IPS-18a (cell line): Measurements from ENCODE around the gene MC5R.

ENCODE experiments used
- H3K27ac ChIP-seq: one replicate; pipeline ENCODE4 v1.5.1; 2013; ENCODE audit warnings: low read length
- H3K27me3 ChIP-seq: one replicate; pipeline ENCODE4 v1.6.1; 2013; ENCODE audit warnings: mild to moderate bottlenecking, low read length; ENCODE audit not compliant: control insufficient read depth, insufficient read depth
- H3K36me3 ChIP-seq: one replicate; pipeline ENCODE4 v1.6.1; 2013; ENCODE audit warnings: low read depth, low read length; ENCODE audit not compliant: control insufficient read depth
- H3K4me1 ChIP-seq: one replicate; pipeline ENCODE4 v1.6.1; 2013; ENCODE audit warnings: low read depth, low read length; ENCODE audit not compliant: control insufficient read depth
- H3K4me3 ChIP-seq: one replicate; pipeline ENCODE4 v1.5.1; 2013; ENCODE audit warnings: low read length
- H3K9ac ChIP-seq: one replicate; pipeline ENCODE4 v1.6.1; 2013; ENCODE audit warnings: mild to moderate bottlenecking, low read length, moderate library complexity
- H3K9me3 ChIP-seq: one replicate; pipeline ENCODE4 v1.6.1; 2013; ENCODE audit warnings: low read depth, low read length; ENCODE audit not compliant: control insufficient read depth

MC5R gene

DNA sequence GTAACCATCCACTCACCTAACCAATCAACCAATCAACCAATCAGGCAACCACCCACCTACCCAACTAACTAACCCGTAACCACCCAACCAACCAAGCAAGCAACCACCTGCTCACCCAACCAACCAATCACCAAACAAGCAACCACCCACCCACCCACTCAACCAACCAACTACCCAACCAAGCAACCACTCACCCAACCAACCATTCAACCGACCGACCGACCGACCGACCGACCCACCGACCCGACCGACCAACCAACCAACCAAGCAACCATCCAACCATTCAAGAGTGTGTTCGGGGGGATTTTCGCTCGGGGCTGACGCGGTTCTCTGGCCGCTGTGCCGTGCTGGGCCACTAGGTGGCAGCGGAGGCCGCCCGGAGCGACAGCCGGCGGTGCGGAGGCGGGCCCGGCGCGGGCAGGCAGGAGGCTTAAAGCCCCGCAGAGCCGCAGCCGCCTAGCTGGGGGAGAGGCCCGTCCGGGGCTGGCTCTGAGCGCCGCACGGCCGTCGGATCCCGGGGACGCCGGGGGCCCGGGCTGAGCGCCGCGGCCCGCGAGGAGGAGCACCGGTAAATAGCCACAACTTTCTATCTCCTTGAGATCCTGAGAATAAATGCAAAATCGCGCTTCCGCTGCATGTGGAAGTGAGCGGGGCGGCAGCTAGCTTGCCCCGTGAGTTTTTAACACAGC, at the start of gene MC5R:
TSS of gene MC5R (plus strand) at position 443 of the 689 bp plus-strand sequence. CDS start 1,617 bp downstream, outside the sequence.
- Histone ChIP-seq H3K36me3 (no peaks in the 10 kb centered on the region), H3K4me3 (peak within 1 kb of the TSS; percentile 54), H3K9ac (no peak within 1 kb of the TSS), H3K9me3 (no peaks in the 10 kb centered on the region), H3K27ac (no peak within 1 kb of the TSS), H3K27me3 (peaks cover 11% of the 10 kb centered on the region), H3K4me1 (no peaks in the 10 kb centered on the region)

- Histone ChIP-seq H3K27ac (no peak overlapping the region), H3K4me1 (peaks cover 4% of the 10 kb centered on the region), H3K9me3 (no peaks in the 10 kb centered on the region), H3K4me3 (no peak overlapping the region), H3K36me3 (no peaks in the 10 kb centered on the region), H3K27me3 (no peaks in the 10 kb centered on the region), H3K9ac (no peak overlapping the region)
Measured at GRCh38 chr18:13775058-13775457, 48.9 kb upstream of the MC5R start.

GRCh38 chr18:13791181-13791580, 32.8 kb upstream of the MC5R start:
- no peaks in the 10 kb centered on the region for H3K36me3 ChIP-seq
- no peak overlapping the region for H3K4me3 ChIP-seq
- H3K27me3 ChIP-seq: no peaks in the 10 kb centered on the region
- H3K4me1 ChIP-seq: no peaks in the 10 kb centered on the region
- H3K9ac ChIP-seq: no peak overlapping the region
- H3K27ac ChIP-seq: no peak overlapping the region
- no peaks in the 10 kb centered on the region for H3K9me3 ChIP-seq

- H3K4me3 ChIP-seq: no peak overlapping the region
- H3K9me3 ChIP-seq: no peaks in the 10 kb centered on the region
- no peak overlapping the region for H3K9ac ChIP-seq
- H3K36me3 ChIP-seq: no peaks in the 10 kb centered on the region
- no peaks in the 10 kb centered on the region for H3K4me1 ChIP-seq
- H3K27me3 ChIP-seq: no peaks in the 10 kb centered on the region
- H3K27ac ChIP-seq: no peak overlapping the region
Measured at GRCh38 chr18:13793819-13794218, 30.1 kb upstream of the MC5R start.

GRCh38 chr18:13796515-13796914, 27.4 kb upstream of the MC5R start:
- Histone ChIP-seq H3K9ac (no peak overlapping the region), H3K36me3 (no peaks in the 10 kb centered on the region)

DNA sequence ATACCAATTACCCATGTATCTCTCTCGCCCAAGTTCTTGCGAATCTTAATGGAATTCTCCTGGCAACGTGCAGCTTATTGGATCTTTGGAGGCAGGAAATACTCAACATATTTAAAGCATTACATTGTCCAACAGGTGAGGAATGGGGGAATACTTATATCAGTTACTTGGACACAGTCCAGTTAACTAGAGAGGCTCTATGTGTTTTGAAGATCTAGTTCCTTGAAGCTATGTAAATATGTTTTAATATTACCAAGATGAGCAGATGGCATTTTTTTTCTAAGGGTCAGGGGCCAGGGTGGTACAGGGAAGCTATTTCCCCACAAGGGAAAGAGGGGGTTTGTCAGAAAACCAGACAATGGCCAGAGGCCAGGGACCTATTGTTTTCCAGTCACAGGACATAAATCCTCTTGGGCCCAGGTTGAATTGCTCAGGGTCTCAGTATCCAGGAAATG, 26.8 kb upstream of the MC5R start:
- Histone ChIP-seq H3K4me1 (peaks cover 6% of the 10 kb centered on the region), H3K9me3 (no peaks in the 10 kb centered on the region), H3K27ac (no peak overlapping the region), H3K27me3 (peaks cover 21% of the 10 kb centered on the region), H3K9ac (no peak overlapping the region), H3K4me3 (no peak overlapping the region), H3K36me3 (no peaks in the 10 kb centered on the region)

More at GRCh38 chr18:13796515-13796914, 27.4 kb upstream of the MC5R start:
- H3K4me1 ChIP-seq: peaks cover 4% of the 10 kb centered on the region
- no peak overlapping the region for H3K27ac ChIP-seq
- H3K27me3 ChIP-seq: peaks cover 16% of the 10 kb centered on the region
- no peaks in the 10 kb centered on the region for H3K9me3 ChIP-seq
- H3K4me3 ChIP-seq: no peak overlapping the region

GRCh38 chr18:13799396-13799795, 24.6 kb upstream of the MC5R start:
- no peaks in the 10 kb centered on the region for H3K9me3 ChIP-seq
- peaks cover 6% of the 10 kb centered on the region for H3K4me1 ChIP-seq
- H3K27ac ChIP-seq: no peak overlapping the region
- H3K27me3 ChIP-seq: peaks cover 26% of the 10 kb centered on the region
- no peak overlapping the region for H3K9ac ChIP-seq
- H3K36me3 ChIP-seq: no peaks in the 10 kb centered on the region
- H3K4me3 ChIP-seq: no peak overlapping the region

GRCh38 chr18:13800505-13801259, 23.3 kb upstream of the MC5R start:
- peak overlapping the region; percentile 60 for H3K4me3 ChIP-seq
- no peak overlapping the region for H3K27ac ChIP-seq
- peaks cover 6% of the 10 kb centered on the region for H3K4me1 ChIP-seq
- no peaks in the 10 kb centered on the region for H3K36me3 ChIP-seq
- H3K9me3 ChIP-seq: no peaks in the 10 kb centered on the region
- H3K27me3 ChIP-seq: peaks cover 26% of the 10 kb centered on the region
- H3K9ac ChIP-seq: peak overlapping the region; percentile 8

- no peaks in the 10 kb centered on the region for H3K9me3 ChIP-seq
- H3K27ac ChIP-seq: no peak overlapping the region
- peak overlapping the region; percentile 8 for H3K9ac ChIP-seq
- peak overlapping the region; percentile 60 for H3K4me3 ChIP-seq
- H3K4me1 ChIP-seq: peaks cover 6% of the 10 kb centered on the region
- H3K36me3 ChIP-seq: no peaks in the 10 kb centered on the region
- peaks cover 26% of the 10 kb centered on the region for H3K27me3 ChIP-seq
Measured at GRCh38 chr18:13801260-13801601, 22.7 kb upstream of the MC5R start.

DNA sequence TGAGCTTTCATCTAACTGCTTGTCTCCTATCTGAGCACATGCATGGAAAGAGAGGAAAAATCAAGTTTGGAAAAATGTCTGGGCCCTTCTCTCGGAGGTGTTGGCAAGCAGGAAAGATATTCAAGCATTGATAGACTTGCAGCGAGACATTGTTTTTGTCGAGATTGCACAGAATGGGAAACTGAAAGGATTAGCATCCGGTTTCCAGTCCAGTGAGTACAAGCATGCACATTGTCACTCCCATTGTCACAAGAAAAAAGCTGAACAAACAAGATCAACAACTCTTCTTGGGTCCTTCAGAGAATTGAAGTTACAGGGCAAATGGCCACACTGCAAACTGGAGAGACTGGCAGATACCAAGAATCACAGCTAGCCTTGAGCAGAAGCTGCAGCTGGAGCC, 19.6 kb upstream of the MC5R start:
- H3K27me3 ChIP-seq: peaks cover 26% of the 10 kb centered on the region
- no peaks in the 10 kb centered on the region for H3K9me3 ChIP-seq

GRCh38 chr18:13808294-13809042, 15.5 kb upstream of the MC5R start:
- H3K4me3 ChIP-seq: peak overlapping the region; percentile 13
- H3K9me3 ChIP-seq: no peaks in the 10 kb centered on the region
- peaks cover 45% of the 10 kb centered on the region for H3K4me1 ChIP-seq
- no peaks in the 10 kb centered on the region for H3K36me3 ChIP-seq
- H3K27ac ChIP-seq: peak overlapping the region; percentile 54
- H3K9ac ChIP-seq: no peak overlapping the region
- H3K27me3 ChIP-seq: no peaks in the 10 kb centered on the region

More for the DNA sequence above, 19.6 kb upstream of the MC5R start:
- Histone ChIP-seq H3K9ac (no peak overlapping the region), H3K36me3 (no peaks in the 10 kb centered on the region), H3K4me1 (peaks cover 21% of the 10 kb centered on the region), H3K27ac (no peak overlapping the region), H3K4me3 (no peak overlapping the region)
